GM12878 (cell line): ENCODE data around the gene NFAT5. TPM values are rescaled to one million over a fixed set of nuclear protein-coding genes. Genes with fewer than 3 reads are reported as not detected.

Experiments
- ATAC-seq: fragments of 200-7000 bp; cut with Tn5 transposase; 3 replicates; pipeline ENCODE4 v1.9.1; 2020; ENCODE audit warnings: mild to moderate bottlenecking, moderate library complexity
- BruUV-seq: library from RNA; stranded (reverse); fragments of 400-500 nt; replicated peaks from 2 replicates; lab custom pipeline; 2021; lab: Mats Ljungman, UMichigan
- CTCF ChIA-PET: fragments of 300-600 bp; sonication (Branson Sonifier 250); formaldehyde crosslinking; extraction: SDS; loops from one replicate; lab custom pipeline; 2021; ENCODE audit warnings: inconsistent platforms; lab: Yijun Ruan, JAX
- POLR2A ChIA-PET: fragments of 350-600 bp; formaldehyde crosslinking; extraction: SDS; loops from one replicate; lab custom pipeline; 2021; ENCODE audit warnings: inconsistent platforms; lab: Charles Lee
- RAD21 ChIA-PET: fragments of 300-600 bp; sonication (Branson Sonifier 250); formaldehyde crosslinking; loops from one replicate; lab custom pipeline; 2023; ENCODE audit warnings: antibody characterized with exemption; ENCODE audit not compliant: unreplicated experiment; lab: Charles Lee
- SMC1A ChIA-PET: fragments of 300-600 bp; sonication (Branson Sonifier 250); formaldehyde crosslinking; loops from one replicate; lab custom pipeline; 2023; ENCODE audit not compliant: unreplicated experiment, uncharacterized antibody; lab: Charles Lee
- DNase-seq: peaks from one replicate; pipeline ENCODE4 v3.0.0-alpha.2; 2011; ENCODE audit warnings: low read depth, low spot score
- FAIRE-seq: peaks from 3 replicates; lab custom pipeline; 2011; peaks lifted over from hg19 to GRCh38; lab: Jason Lieb, UNC
- H2AFZ ChIP-seq: 2 replicates; pipeline ENCODE4 v1.6.0; 2011; ENCODE audit warnings: low read depth, low read length, control low read depth; ENCODE audit not compliant: control insufficient read depth
- H3K27ac ChIP-seq: 2 replicates; pipeline ENCODE4 v1.5.1; 2011; ENCODE audit warnings: control low read depth; ENCODE audit not compliant: control insufficient read depth, insufficient read depth
- H3K27me3 ChIP-seq, 2 experiments: replicated peaks in 1 of 2; 2 replicates each; pipeline versions ENCODE4 v1.6.0 to v1.6.1; 2011; ENCODE audit warnings: low read length in 1 of 2; ENCODE audit not compliant: control insufficient read depth in 2 of 2, insufficient read depth in 2 of 2
- H3K36me3 ChIP-seq, 2 experiments: 2 replicates each; pipeline ENCODE4 v1.5.1; 2011; ENCODE audit warnings: low read length in 1 of 2; ENCODE audit not compliant: control insufficient read depth in 2 of 2, insufficient read depth in 2 of 2
- H3K4me1 ChIP-seq: 2 replicates; pipeline ENCODE4 v1.6.1; 2011; ENCODE audit warnings: mild to moderate bottlenecking, low read length, moderate library complexity, mixed read lengths; ENCODE audit not compliant: control insufficient read depth, insufficient read depth
- H3K4me2 ChIP-seq: 2 replicates; pipeline ENCODE4 v1.6.0; 2011; ENCODE audit warnings: control low read depth; ENCODE audit not compliant: control insufficient read depth, insufficient read depth
- H3K4me3 ChIP-seq: fragments of 200-600 bp; sonication (generic); 2 replicates; pipeline ENCODE4 v1.5.1; 2016
- H3K79me2 ChIP-seq: 2 replicates; pipeline ENCODE4 v1.6.0; 2011; ENCODE audit warnings: low read length; ENCODE audit not compliant: control insufficient read depth, insufficient read depth
- H3K9ac ChIP-seq: 2 replicates; pipeline ENCODE4 v1.8.0; 2011; ENCODE audit warnings: low read length, control low read depth, mixed read lengths; ENCODE audit not compliant: control insufficient read depth, insufficient read depth
- H3K9me3 ChIP-seq: replicated peaks from 3 replicates; pipeline ENCODE4 v1.5.1; 2011; ENCODE audit warnings: mild to moderate bottlenecking, low read length; ENCODE audit not compliant: control insufficient read depth, insufficient read depth
- H4K20me1 ChIP-seq: 2 replicates; pipeline ENCODE4 v1.6.0; 2011; ENCODE audit not compliant: control insufficient read depth, insufficient read depth
- CBFB ChIP-seq: IDR thresholded peaks from 2 replicates; pipeline ENCODE4 v1.6.1; 2016; ENCODE audit warnings: antibody characterized with exemption, low read depth
- CTCF ChIP-seq, 3 experiments: IDR thresholded peaks in 2 of 3; conservative IDR thresholded peaks in 1 of 3; 2 replicates each; pipeline ENCODE4 v1.5.1; 2011; ENCODE audit warnings: low read depth in 3 of 3, low read length in 3 of 3, mild to moderate bottlenecking in 3 of 3, control low read depth in 2 of 3, moderate library complexity in 2 of 3, inconsistent platforms in 1 of 3, mixed read lengths in 1 of 3; ENCODE audit not compliant: control insufficient read depth in 2 of 3, insufficient read depth in 1 of 3; ENCODE audit errors: extremely low read depth in 1 of 3
- E2F4 ChIP-seq: IDR thresholded peaks from 2 replicates; pipeline ENCODE4 v1.6.1; 2012; ENCODE audit warnings: low read depth, low read length, improper control_type of control experiment
- EGR1 ChIP-seq, 2 experiments: IDR thresholded peaks; 1 replicate in 1 of 2; 2 replicates in 1 of 2; pipeline ENCODE4 v1.6.1; 2011 to 2012; ENCODE audit warnings: low read depth in 2 of 2, low read length in 2 of 2, borderline replicate concordance in 1 of 2, mild to moderate bottlenecking in 1 of 2, moderate library complexity in 1 of 2
- IKZF1 ChIP-seq: fragments of 450-650 bp; conservative IDR thresholded peaks from 2 replicates; pipeline ENCODE4 v1.6.1; 2017; ENCODE audit warnings: antibody characterized with exemption, mild to moderate bottlenecking
- IRF3 ChIP-seq: fragments of 450-650 bp; IDR thresholded peaks from 2 replicates; pipeline ENCODE4 v1.6.1; 2014; ENCODE audit warnings: mild to moderate bottlenecking
- NFYB ChIP-seq: IDR thresholded peaks from 2 replicates; pipeline ENCODE4 v1.6.1; 2011; ENCODE audit warnings: low read depth, mild to moderate bottlenecking, low read length, improper control_type of control experiment, moderate library complexity; ENCODE audit not compliant: insufficient read depth
- PAX8 ChIP-seq: fragments of 450-650 bp; IDR thresholded peaks from 2 replicates; pipeline ENCODE4 v1.6.1; 2017; ENCODE audit warnings: mild to moderate bottlenecking, moderate library complexity
- RELB ChIP-seq: fragments of 450-650 bp; IDR thresholded peaks from 2 replicates; pipeline ENCODE4 v1.6.1; 2017; ENCODE audit warnings: low read depth, mild to moderate bottlenecking, moderate library complexity
- SMAD5 ChIP-seq: IDR thresholded peaks from 2 replicates; pipeline ENCODE4 v1.6.1; 2016; ENCODE audit warnings: antibody characterized with exemption, low read depth
- SREBF1 ChIP-seq: IDR thresholded peaks from 2 replicates; pipeline ENCODE4 v1.6.1; 2012; ENCODE audit warnings: mild to moderate bottlenecking, low read length
- USF2 ChIP-seq: IDR thresholded peaks from 2 replicates; pipeline ENCODE4 v1.6.1; 2011; ENCODE audit warnings: low read depth, low read length, improper control_type of control experiment, borderline replicate concordance
- ZBTB11 ChIP-seq: fragments of 450-650 bp; formaldehyde crosslinking; IDR thresholded peaks from 2 replicates; pipeline ENCODE4 v1.5.0; 2022; ENCODE audit warnings: mild to moderate bottlenecking, missing genetic modification characterization
- WGBS: methylation state at CpG from one replicate; pipeline ENCODE4 v1.1.6; 2016; ENCODE audit warnings: low lambda C conversion rate; ENCODE audit not compliant: insufficient replicate concordance, insufficient coverage; ENCODE audit errors: missing lambda C conversion rate; 5-methylcytosine and 5-hydroxymethylcytosine counted together
- in situ Hi-C: fragments of 300-500 bp; cut with MboI; formaldehyde crosslinking; loops from 9 replicates; pipeline ENCODE4 v1.14.3; 2018; ENCODE audit warnings: mixed read lengths
- intact Hi-C: fragments of 100-400 bp; cut with micrococcal nuclease; formaldehyde crosslinking; loops from one replicate; pipeline ENCODE4 v1.14.2; 2022; ENCODE audit not compliant: unreplicated experiment
- polyA plus RNA-seq, 11 experiments: library from polyadenylated mRNA; depleted of rRNA in 4 of 11; unstranded in 6 of 11; stranded (reverse) in 5 of 11; fragments of >200 nt; fragmentation: Nextera tagmentation in 4 of 11; fragmentation: Illumina TruSeq in 1 of 11; extraction: Ambion mirVana in 4 of 11; extraction: Trizol in 1 of 11; gene quantifications; 1 replicate in 1 of 11; 2 replicates in 10 of 11; pipeline versions ENCODE4 v1.2.1 to v1.2.3, GENCODE V29; 2011 to 2016; ENCODE audit warnings: inconsistent platforms in 2 of 11, missing spikeins in 2 of 11, low read depth in 1 of 11
- total RNA-seq, 4 experiments: library from RNA; depleted of rRNA in 3 of 4; stranded (reverse); fragments of >200 nt in 3 of 4; fragmentation: Illumina TruSeq in 1 of 4; extraction: Trizol in 1 of 4; gene quantifications; 2 replicates each; pipeline versions ENCODE4 v1.2.1 to v1.2.3, GENCODE V29; 2013 to 2021

The NFAT5 gene
- total and polyA plus RNA-seq, 10 of the 15 experiments (the other 5 are each of a cell fraction or from before 2014, with no cell fraction given), result 0.58 to 31.5 (median 12.7) TPM

- ChIA-PET SMC1A (interaction anchor here (0.6 to 1.0 kb wide), 2 partner anchors 17 to 93 kb away, joined by 3 read pairs; no protein-coding TSS in a partner anchor), RAD21 (no interaction called here), POLR2A (no interaction called here), CTCF (interaction anchor here (0.7 kb wide), 1 partner anchor 31 kb away, joined by 4 read pairs; no protein-coding TSS in a partner anchor)
- H3K27ac ChIP-seq, result no peak overlapping the region
- in situ Hi-C loops (no loop called here), intact Hi-C loops (loop anchor here (10.0 kb wide), 1 partner anchor 250 kb away; no protein-coding TSS in a partner anchor)
- H3K4me2 ChIP-seq, result no peak overlapping the region
- 44% methylated on average over 1 of the region's 1 CpG for WGBS
- H2AFZ ChIP-seq, result no peak overlapping the region
- no peaks in the 10 kb centered on the region for H4K20me1 ChIP-seq
- DNase-seq (no peak), FAIRE-seq (no peak), ATAC-seq (no peak)
- H3K9me3 ChIP-seq, result no peaks in the 10 kb centered on the region
- H3K27me3 ChIP-seq, result no peaks in the 10 kb centered on the region
- no peak overlapping the region for H3K4me3 ChIP-seq
- H3K36me3 ChIP-seq, result peaks cover 4 to 12% of the 10 kb centered on the region in 2 experiments
- H3K4me1 ChIP-seq, result no peaks in the 10 kb centered on the region
- peaks cover 2% of the 10 kb centered on the region; the same call in 1 of the 2 replicates for H3K79me2 ChIP-seq
- no TSS peak for BruUV-seq
- no peak overlapping the region for H3K9ac ChIP-seq
- TF ChIP-seq IRF3 (no peak), EGR1 (IDR thresholded peaks at IDR 0.05; ENCODE audit: borderline replicate concordance in 1 of 2, low read depth in 2 of 2, low read length in 2 of 2) (no peak), IKZF1 (no peak), PAX8 (no peak), RELB (no peak), E2F4 (no peak), USF2 (no peak), CBFB (no peak), SREBF1 (no peak), CTCF (IDR thresholded peaks at IDR 0.05 in 2 of 3, conservative IDR thresholded peaks at IDR 0.05 in 1 of 3; ENCODE audit: control insufficient read depth in 2 of 3, extremely low read depth in 1 of 3, insufficient read depth in 1 of 3, low read depth in 3 of 3, low read length in 3 of 3) (no peak), NFYB (no peak), SMAD5 (no peak), ZBTB11 (no peak)
Measured at GRCh38 chr16:69644790-69645189, 79.0 kb downstream of the NFAT5 start.
